H1 (cell line): Measurements from ENCODE around the gene KCNMA1. TPM values are rescaled to one million over a fixed set of nuclear protein-coding genes. Genes with fewer than 3 reads are reported as not detected.
A peak's percentile ranks its signal among the peaks of the same experiment; 100 is the strongest.

Source experiments
- CTCF ChIA-PET: fragments of 300-600 bp; sonication (Branson Sonifier 250); formaldehyde crosslinking; loops from one replicate; lab custom pipeline; 2021; ENCODE audit not compliant: partially characterized antibody; lab: Charles Lee
- POLR2A ChIA-PET: fragments of 300-600 bp; sonication (Branson Sonifier 250); formaldehyde crosslinking; loops from one replicate; lab custom pipeline; 2021; ENCODE audit warnings: inconsistent platforms; ENCODE audit not compliant: partially characterized antibody; lab: Charles Lee
- DNase-seq, 2 experiments: peaks; one replicate each; pipeline versions ENCODE4 v3.0.0 to v3.0.0-alpha.2; 2010 to 2022; ENCODE audit warnings: low spot score in 2 of 2, low read depth in 1 of 2, mixed read lengths in 1 of 2
- FAIRE-seq: peaks from 2 replicates; lab custom pipeline; 2011; peaks lifted over from hg19 to GRCh38; lab: Jason Lieb, UNC
- H2AFZ ChIP-seq: 2 replicates; pipeline ENCODE4 v1.8.1; 2012; ENCODE audit warnings: low read length, inconsistent platforms
- H2AK5ac ChIP-seq: 2 replicates; pipeline ENCODE4 v1.6.1; 2013; ENCODE audit warnings: low read depth, low read length
- H2BK120ac ChIP-seq: replicated peaks from 2 replicates; pipeline ENCODE3; 2013; ENCODE audit warnings: low read depth, low read length, inconsistent platforms
- H2BK12ac ChIP-seq: 2 replicates; pipeline ENCODE4 v1.6.1; 2013; ENCODE audit warnings: low read depth, low read length
- H2BK15ac ChIP-seq: 2 replicates; pipeline ENCODE4 v1.6.1; 2013; ENCODE audit warnings: low read length
- H2BK20ac ChIP-seq: 2 replicates; pipeline ENCODE4 v1.6.1; 2013; ENCODE audit warnings: low read length
- H2BK5ac ChIP-seq: 2 replicates; pipeline ENCODE4 v1.6.1; 2013; ENCODE audit warnings: low read depth, low read length
- H3K14ac ChIP-seq: 2 replicates; pipeline ENCODE4 v1.6.1; 2013; ENCODE audit warnings: inconsistent platforms; ENCODE audit not compliant: insufficient read length
- H3K18ac ChIP-seq: 2 replicates; pipeline ENCODE4 v1.6.1; 2013; ENCODE audit warnings: low read length; ENCODE audit errors: extremely low read depth
- H3K23ac ChIP-seq: 2 replicates; pipeline ENCODE4 v1.6.1; 2013; ENCODE audit warnings: inconsistent platforms; ENCODE audit not compliant: insufficient read length
- H3K23me2 ChIP-seq: 2 replicates; pipeline ENCODE4 v1.6.1; 2013; ENCODE audit warnings: low read depth, low read length
- H3K27ac ChIP-seq: 2 replicates; pipeline ENCODE4 v1.6.1; 2011; ENCODE audit warnings: low read depth, low read length, inconsistent platforms
- H3K27me3 ChIP-seq, 4 experiments: replicated peaks in 1 of 4; 1 replicate in 1 of 4; 2 replicates in 3 of 4; pipeline versions ENCODE4 v1.6.1 to v1.8.1; 2011 to 2013; ENCODE audit warnings: low read length in 3 of 4, mild to moderate bottlenecking in 3 of 4, inconsistent platforms in 2 of 4, mixed read lengths in 2 of 4, moderate library complexity in 1 of 4; ENCODE audit not compliant: control insufficient read depth in 3 of 4, insufficient read depth in 3 of 4; ENCODE audit errors: extremely low read depth in 1 of 4
- H3K36me3 ChIP-seq, 4 experiments: 2 replicates each; pipeline versions ENCODE4 v1.6.1 to v1.8.1; 2011 to 2013; ENCODE audit warnings: mild to moderate bottlenecking in 4 of 4, low read length in 3 of 4, moderate library complexity in 2 of 4, control low read depth in 1 of 4, inconsistent platforms in 1 of 4; ENCODE audit not compliant: insufficient read depth in 4 of 4, control insufficient read depth in 2 of 4
- H3K4ac ChIP-seq: replicated peaks from 2 replicates; pipeline ENCODE3; 2013; ENCODE audit warnings: low read length, low read depth, mixed read lengths, inconsistent platforms; ENCODE audit not compliant: insufficient read length
- H3K4me1 ChIP-seq, 4 experiments: replicated peaks in 1 of 4; 1 replicate in 1 of 4; 2 replicates in 3 of 4; pipeline versions ENCODE4 v1.6.1 to v1.8.1; 2011 to 2013; ENCODE audit warnings: low read length in 3 of 4, inconsistent platforms in 2 of 4, mixed read lengths in 1 of 4; ENCODE audit not compliant: insufficient read depth in 4 of 4, control insufficient read depth in 3 of 4
- H3K4me2 ChIP-seq, 2 experiments: 2 replicates each; pipeline versions ENCODE4 v1.6.1 to v1.8.1; 2011 to 2013; ENCODE audit warnings: low read depth in 2 of 2, low read length in 2 of 2, control low read depth in 1 of 2, inconsistent platforms in 1 of 2, mild to moderate bottlenecking in 1 of 2; ENCODE audit not compliant: insufficient read depth in 1 of 2
- H3K4me3 ChIP-seq, 4 experiments: fragments of 200-600, 300-600 bp in 1 of 4; sonication (generic), shearing (Covaris generic), sonication (Bioruptor Twin) in 1 of 4; 2 replicates each; pipeline versions ENCODE4 v1.5.1 to v1.8.1; 2011 to 2016; ENCODE audit warnings: low read length in 4 of 4, low read depth in 3 of 4, control low read depth in 2 of 4, inconsistent platforms in 2 of 4, mild to moderate bottlenecking in 2 of 4, mixed read lengths in 1 of 4, moderate library complexity in 1 of 4; ENCODE audit not compliant: insufficient read depth in 2 of 4; ENCODE audit errors: extremely low read depth in 1 of 4
- H3K56ac ChIP-seq: replicated peaks from 2 replicates; pipeline ENCODE3; 2013; ENCODE audit warnings: low read depth, mild to moderate bottlenecking, mixed read lengths, low read length, inconsistent platforms; ENCODE audit not compliant: insufficient read length
- H3K79me1 ChIP-seq: 2 replicates; pipeline ENCODE4 v1.6.1; 2013; ENCODE audit warnings: low read depth, low read length, control low read depth
- H3K79me2 ChIP-seq, 2 experiments: 2 replicates each; pipeline versions ENCODE4 v1.6.1 to v1.8.1; 2012 to 2013; ENCODE audit warnings: low read length in 2 of 2, mild to moderate bottlenecking in 2 of 2, inconsistent platforms in 1 of 2; ENCODE audit not compliant: insufficient read depth in 2 of 2, control insufficient read depth in 1 of 2
- H3K9ac ChIP-seq, 4 experiments: replicated peaks in 1 of 4; 1 replicate in 1 of 4; 2 replicates in 3 of 4; pipeline versions ENCODE4 v1.6.1 to v1.8.1; 2011 to 2013; ENCODE audit warnings: low read depth in 3 of 4, low read length in 3 of 4, control low read depth in 2 of 4, mild to moderate bottlenecking in 2 of 4, moderate library complexity in 2 of 4, inconsistent platforms in 1 of 4; ENCODE audit errors: extremely low read depth in 1 of 4
- H3K9me3 ChIP-seq, 2 experiments: 2 replicates each; pipeline versions ENCODE4 v1.6.1 to v1.8.1; 2012 to 2013; ENCODE audit warnings: mild to moderate bottlenecking in 2 of 2, moderate library complexity in 2 of 2, control low read depth in 1 of 2, inconsistent platforms in 1 of 2, low read depth in 1 of 2, low read length in 1 of 2, mixed read lengths in 1 of 2; ENCODE audit not compliant: insufficient read depth in 2 of 2
- H4K20me1 ChIP-seq, 2 experiments: replicated peaks in 1 of 2; 2 replicates each; pipeline versions ENCODE3 to v1.8.1; 2011 to 2013; ENCODE audit warnings: inconsistent platforms in 2 of 2, low read length in 2 of 2, mild to moderate bottlenecking in 1 of 2; ENCODE audit not compliant: insufficient read depth in 2 of 2, control insufficient read depth in 1 of 2
- H4K5ac ChIP-seq: 2 replicates; pipeline ENCODE4 v1.6.1; 2013; ENCODE audit warnings: low read length, low read depth, mixed read lengths, inconsistent platforms; ENCODE audit not compliant: insufficient read length
- H4K8ac ChIP-seq: 2 replicates; pipeline ENCODE4 v1.8.0; 2013; ENCODE audit warnings: mild to moderate bottlenecking, moderate library complexity, low read length, inconsistent platforms; ENCODE audit not compliant: insufficient read depth; ENCODE audit errors: extremely low read depth
- H4K91ac ChIP-seq: replicated peaks from 2 replicates; pipeline ENCODE3; 2013; ENCODE audit warnings: low read length, mixed read lengths, inconsistent platforms; ENCODE audit not compliant: insufficient read length
- EGR1 ChIP-seq: IDR thresholded peaks from 2 replicates; pipeline ENCODE4 v1.6.1; 2011; ENCODE audit warnings: low read depth, low read length, borderline replicate concordance
- GTF2F1 ChIP-seq: IDR thresholded peaks from 2 replicates; pipeline ENCODE4 v1.6.1; 2012; ENCODE audit warnings: low read depth, low read length, improper control_type of control experiment, borderline replicate concordance
- WGBS, 2 experiments: shearing (Covaris generic) in 1 of 2; methylation state at CpG; one replicate each; pipeline versions ENCODE4 v1.1.6 to v1.1.7; 2013 to 2015; ENCODE audit warnings: low lambda C conversion rate in 2 of 2, mixed read lengths in 2 of 2, inconsistent platforms in 1 of 2, low coverage in 1 of 2, missing lambda C conversion rate in 1 of 2; ENCODE audit not compliant: insufficient replicate concordance in 2 of 2, insufficient coverage in 1 of 2, insufficient read length in 1 of 2; ENCODE audit errors: extremely low coverage in 1 of 2, missing lambda C conversion rate in 1 of 2; 5-methylcytosine and 5-hydroxymethylcytosine counted together
- polyA plus RNA-seq, 7 experiments: library from polyadenylated mRNA; depleted of rRNA in 3 of 7; stranded (reverse) in 5 of 7; unstranded in 2 of 7; fragments of >200 nt in 5 of 7; fragments of 200-250 nt in 2 of 7; gene quantifications; 1 replicate in 5 of 7; 2 replicates in 1 of 7; 4 replicates in 1 of 7; pipeline versions ENCODE4 v1.2.1 to v1.2.3, GENCODE V29; 2011 to 2013; ENCODE audit warnings: missing spikeins in 2 of 7, mixed read lengths in 2 of 7
- total RNA-seq: library from RNA; stranded (reverse); fragmentation: NEBNext Ultra II Directional; extraction: Animal tissue kit (Norgen Biotek cat#: 25700); gene quantifications from 2 replicates; pipeline ENCODE4 v1.2.1, GENCODE V29; 2021
- TF ChIP-seq, protein P1 (sequence below): IDR thresholded peaks from 2 replicates; pipeline ENCODE4 v1.6.1; 2012; ENCODE audit warnings: inconsistent platforms

The KCNMA1 gene
- total and polyA plus RNA-seq, 2 of the 8 experiments (the other 6 are each of a cell fraction or from before 2014, with no cell fraction given), result 10.2 to 11.1 TPM

GRCh38 chr10:77392236-77392721 is 245.3 kb downstream of the KCNMA1 start:
- Histone ChIP-seq H3K36me3 (no peaks in the 10 kb centered on the region), H3K27me3 (no peaks in the 10 kb centered on the region), H3K4me1 (peaks cover 0 to 8% (median 5%) of the 10 kb centered on the region in 4 experiments; a peak in 4 of 7 replicates), H3K9me3 (no peaks in the 10 kb centered on the region), H2BK15ac (no peak overlapping the region), H3K27ac (no peak overlapping the region), H3K4ac (no peak overlapping the region), H3K23me2 (no peaks in the 10 kb centered on the region), H3K56ac (no peak overlapping the region), H4K20me1 (no peaks in the 10 kb centered on the region), H2BK5ac (no peak overlapping the region), H4K5ac (no peak overlapping the region), H3K14ac (no peak overlapping the region), H3K79me1 (no peaks in the 10 kb centered on the region), H3K9ac (no peak overlapping the region), H3K4me2 (no peak overlapping the region), H3K4me3 (no peak overlapping the region), H3K79me2 (no peaks in the 10 kb centered on the region), H3K18ac (no peak overlapping the region), H2AK5ac (no peak overlapping the region), H2BK20ac (no peak overlapping the region)
- FAIRE-seq (no peak), DNase-seq (no peak)
- 86% methylated on average over 2 of the region's 2 CpGs; no CpG with 5 or more reads in 1 of the 2 experiments for WGBS, 2 experiments
- TF ChIP-seq GTF2F1, result no peak
- TF ChIP-seq, protein P1, sequence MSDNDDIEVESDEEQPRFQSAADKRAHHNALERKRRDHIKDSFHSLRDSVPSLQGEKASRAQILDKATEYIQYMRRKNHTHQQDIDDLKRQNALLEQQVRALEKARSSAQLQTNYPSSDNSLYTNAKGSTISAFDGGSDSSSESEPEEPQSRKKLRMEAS, result 0 out of 2 replicates have a peak, but pooled peaks have one; percentile 3
- 0 out of 2 replicates have a peak, but pooled peaks have one; percentile 23 for TF ChIP-seq EGR1
- TF ChIP-seq, all 59 proteins: peak for 2
- no peak overlapping the region for H3K23ac ChIP-seq
- H2BK120ac ChIP-seq, result no peak overlapping the region
- no peak overlapping the region for H4K8ac ChIP-seq
- ChIA-PET POLR2A (interaction anchor here (1.3 to 2.2 kb wide), 3 partner anchors 9 to 14 kb away, joined by 4 to 7 read pairs (median 7); no protein-coding TSS in a partner anchor), CTCF (interaction anchor here (0.7 to 7.3 kb wide), 33 partner anchors 8 to 295 kb away, joined by 3 to 49 read pairs (median 5); no protein-coding TSS in a partner anchor)
- H4K91ac ChIP-seq, result peak overlapping the region; percentile 34
- H2BK12ac ChIP-seq, result peak overlapping the region; percentile 45; the same call in 1 of the 2 replicates
- no peak overlapping the region for H2AFZ ChIP-seq
